GM12892 (cell line): Measurements from ENCODE around the gene WDR62.

ENCODE experiments used
- POLR2AphosphoS5 ChIP-seq: IDR thresholded peaks from 2 replicates; pipeline ENCODE4 v1.6.1; 2011; ENCODE audit warnings: low read depth, low read length, control low read depth
- TAF1 ChIP-seq: IDR thresholded peaks from 2 replicates; pipeline ENCODE4 v1.6.1; 2011; ENCODE audit warnings: low read depth, mild to moderate bottlenecking, control low read depth, low read length, borderline replicate concordance

GRCh38 chr19:36112678-36113077, 58.0 kb downstream of the WDR62 start:
- TF ChIP-seq POLR2AphosphoS5 = no peak
- TF ChIP-seq TAF1 = no peak
